H1 (cell line): ENCODE results near the gene MBD3.

Source experiments
- BCL11A ChIP-seq, 2 experiments: IDR thresholded peaks; one replicate each; pipeline ENCODE4 v1.6.1; 2011; ENCODE audit warnings: low read depth in 2 of 2, low read length in 2 of 2, mild to moderate bottlenecking in 2 of 2
- EGR1 ChIP-seq: IDR thresholded peaks from 2 replicates; pipeline ENCODE4 v1.6.1; 2011; ENCODE audit warnings: low read depth, low read length, borderline replicate concordance
- JUN ChIP-seq: IDR thresholded peaks from 2 replicates; pipeline ENCODE4 v1.6.1; 2011; ENCODE audit warnings: low read depth, mild to moderate bottlenecking, improper control_type of control experiment, low read length
- MAFK ChIP-seq: IDR thresholded peaks from 2 replicates; pipeline ENCODE4 v1.6.1; 2012; ENCODE audit warnings: low read depth, mild to moderate bottlenecking, improper control_type of control experiment, low read length
- POLR2A ChIP-seq, 2 experiments: IDR thresholded peaks; 1 replicate in 1 of 2; 2 replicates in 1 of 2; pipeline ENCODE4 v1.6.1; 2011; ENCODE audit warnings: low read depth in 2 of 2, low read length in 2 of 2, mild to moderate bottlenecking in 2 of 2; ENCODE audit errors: control extremely low read depth in 1 of 2
- TCF12 ChIP-seq: IDR thresholded peaks from 2 replicates; pipeline ENCODE4 v1.6.1; 2011; ENCODE audit warnings: low read depth, mild to moderate bottlenecking, low read length
- YY1 ChIP-seq: IDR thresholded peaks from 2 replicates; pipeline ENCODE4 v1.6.1; 2011; ENCODE audit warnings: low read depth, mild to moderate bottlenecking, low read length
- TF ChIP-seq, protein P1 (sequence below), 3 experiments: IDR thresholded peaks; 1 replicate in 2 of 3; 2 replicates in 1 of 3; pipeline versions ENCODE4 v1.5.1 to v1.6.1; 2011; ENCODE audit warnings: low read length in 3 of 3, mild to moderate bottlenecking in 3 of 3, inconsistent platforms in 2 of 3, low read depth in 1 of 3, moderate library complexity in 1 of 3; ENCODE audit not compliant: insufficient read depth in 1 of 3; ENCODE audit errors: control extremely low read depth in 1 of 3
- TF ChIP-seq, protein P2 (sequence below): IDR thresholded peaks from 2 replicates; pipeline ENCODE4 v1.6.1; 2012; ENCODE audit warnings: inconsistent platforms

DNA sequence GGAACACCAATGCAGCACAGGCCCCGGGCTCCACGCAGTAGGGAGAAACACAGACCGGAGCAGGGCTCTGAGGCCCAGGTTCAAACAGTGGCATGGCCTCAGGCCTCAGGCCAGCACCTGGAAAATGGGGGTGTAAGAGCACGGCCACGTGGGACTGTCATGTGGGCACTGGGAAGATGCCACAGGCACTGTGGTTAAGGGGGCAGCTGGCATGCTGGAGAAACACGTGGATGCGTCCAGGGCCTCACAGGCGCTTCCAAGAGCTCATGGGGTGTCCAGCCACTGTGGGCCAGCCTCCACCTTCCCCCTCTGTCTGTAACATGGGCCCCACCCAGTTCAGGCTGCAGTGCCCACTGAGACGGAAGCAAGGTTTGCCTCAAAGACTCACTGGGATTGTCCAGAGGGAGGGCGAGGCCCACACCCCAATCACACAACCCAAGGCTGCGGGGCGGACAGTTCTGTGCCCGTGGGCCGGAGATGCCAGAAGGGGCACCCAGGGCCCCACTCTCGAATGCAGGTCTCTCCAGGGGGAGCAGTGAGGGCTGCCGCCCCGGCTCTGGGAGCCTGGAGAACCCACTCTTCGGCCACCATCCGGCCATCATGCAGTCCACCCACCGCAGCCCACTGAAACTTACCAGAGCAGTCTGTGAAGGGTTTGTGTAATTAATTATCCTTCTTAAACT is 6.3 kb upstream of the MBD3 start:
- no peak for TF ChIP-seq TCF12
- no peak for TF ChIP-seq EGR1
- TF ChIP-seq BCL11A (IDR thresholded peaks at IDR 0.05; ENCODE audit: low read depth in 2 of 2, low read length in 2 of 2) = no peak
- no peak for TF ChIP-seq YY1
- TF ChIP-seq JUN = no peak
- TF ChIP-seq, protein P1, sequence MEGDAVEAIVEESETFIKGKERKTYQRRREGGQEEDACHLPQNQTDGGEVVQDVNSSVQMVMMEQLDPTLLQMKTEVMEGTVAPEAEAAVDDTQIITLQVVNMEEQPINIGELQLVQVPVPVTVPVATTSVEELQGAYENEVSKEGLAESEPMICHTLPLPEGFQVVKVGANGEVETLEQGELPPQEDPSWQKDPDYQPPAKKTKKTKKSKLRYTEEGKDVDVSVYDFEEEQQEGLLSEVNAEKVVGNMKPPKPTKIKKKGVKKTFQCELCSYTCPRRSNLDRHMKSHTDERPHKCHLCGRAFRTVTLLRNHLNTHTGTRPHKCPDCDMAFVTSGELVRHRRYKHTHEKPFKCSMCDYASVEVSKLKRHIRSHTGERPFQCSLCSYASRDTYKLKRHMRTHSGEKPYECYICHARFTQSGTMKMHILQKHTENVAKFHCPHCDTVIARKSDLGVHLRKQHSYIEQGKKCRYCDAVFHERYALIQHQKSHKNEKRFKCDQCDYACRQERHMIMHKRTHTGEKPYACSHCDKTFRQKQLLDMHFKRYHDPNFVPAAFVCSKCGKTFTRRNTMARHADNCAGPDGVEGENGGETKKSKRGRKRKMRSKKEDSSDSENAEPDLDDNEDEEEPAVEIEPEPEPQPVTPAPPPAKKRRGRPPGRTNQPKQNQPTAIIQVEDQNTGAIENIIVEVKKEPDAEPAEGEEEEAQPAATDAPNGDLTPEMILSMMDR (IDR thresholded peaks at IDR 0.05; ENCODE audit: control extremely low read depth in 1 of 3, insufficient read depth in 1 of 3, low read depth in 1 of 3, low read length in 3 of 3) = no peak
- TF ChIP-seq, protein P2, sequence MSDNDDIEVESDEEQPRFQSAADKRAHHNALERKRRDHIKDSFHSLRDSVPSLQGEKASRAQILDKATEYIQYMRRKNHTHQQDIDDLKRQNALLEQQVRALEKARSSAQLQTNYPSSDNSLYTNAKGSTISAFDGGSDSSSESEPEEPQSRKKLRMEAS = no peak
- no peak for TF ChIP-seq MAFK
- no peak for TF ChIP-seq POLR2A (IDR thresholded peaks at IDR 0.05; ENCODE audit: control extremely low read depth in 1 of 2, low read depth in 2 of 2, low read length in 2 of 2)
